Measurements from ENCODE around the gene VPS41. TPM values are rescaled to one million over a fixed set of nuclear protein-coding genes. Genes with fewer than 3 reads are reported as not detected.

Gene VPS41
- polyA plus RNA-seq, 4 donors, result 8.6 to 67.7 (median 14.4) TPM

DNA sequence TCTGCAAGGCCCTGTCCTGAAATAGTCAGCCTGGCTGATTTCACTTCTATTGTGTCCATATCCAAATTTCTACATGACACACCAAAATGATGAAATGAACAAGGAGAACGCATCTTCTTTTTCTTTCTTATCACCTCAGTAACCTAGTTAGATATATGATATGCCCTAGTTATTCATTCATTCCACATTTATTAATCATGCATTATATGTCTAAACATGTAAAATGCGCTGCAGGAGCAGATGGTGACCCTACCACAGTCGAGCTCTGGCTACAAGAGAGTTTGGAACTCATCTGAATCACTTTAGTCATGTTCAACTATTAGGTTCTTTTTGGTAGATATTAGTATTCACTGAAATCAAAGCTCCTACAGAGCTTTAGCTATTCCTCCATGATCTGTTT lies 31.8 kb upstream of the VPS41 start:
- 73 to 86% (median 85%) methylated on average over 3 of the region's 3 CpGs for WGBS, 3 donors
- H3K4me1 ChIP-seq (ENCODE audit: control insufficient read depth in 3 of 3, insufficient read depth in 2 of 3, low read depth in 1 of 3, low read length in 2 of 3), result no peaks in the 10 kb centered on the region
- no peaks in the 10 kb centered on the region for H3K9me3 ChIP-seq (ENCODE audit: control insufficient read depth in 2 of 2, insufficient read depth in 1 of 2, low read depth in 1 of 2, low read length in 1 of 2)
- FAIRE-seq (no peak), DNase-seq (no peak)
- no peaks in the 10 kb centered on the region for H3K36me3 ChIP-seq (ENCODE audit: control insufficient read depth in 3 of 3, insufficient read depth in 2 of 3, low read depth in 1 of 3, low read length in 3 of 3)
- no peak overlapping the region for H3K4me3 ChIP-seq (ENCODE audit: low read depth in 1 of 3, low read length in 3 of 3)
- H3K27me3 ChIP-seq (ENCODE audit: control insufficient read depth in 3 of 3, insufficient read depth in 3 of 3, low read length in 3 of 3), result no peaks in the 10 kb centered on the region
- no peak overlapping the region for H3K27ac ChIP-seq (ENCODE audit: low read depth in 1 of 3, low read length in 2 of 3)

DNA sequence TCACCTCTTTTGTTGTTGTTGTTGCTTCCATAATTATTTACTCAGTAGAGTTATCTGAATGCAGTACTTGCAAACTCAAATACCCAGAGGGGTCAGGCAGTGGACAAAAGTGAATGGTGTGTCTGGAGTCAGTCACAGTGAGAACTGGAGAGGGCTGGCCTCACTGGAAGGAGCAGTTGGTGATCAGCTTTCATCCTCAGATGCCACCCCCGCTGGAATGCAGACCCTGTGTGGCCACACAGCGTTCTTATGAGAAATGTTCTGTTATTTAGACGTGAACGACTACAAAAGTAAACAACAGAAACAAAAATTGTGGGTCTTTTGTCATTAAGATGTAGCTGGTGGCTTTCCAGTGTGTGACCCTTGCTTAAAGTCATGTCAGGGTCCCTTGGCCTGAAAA lies 29.6 kb upstream of the VPS41 start:
- Histone ChIP-seq H3K36me3 (ENCODE audit: control insufficient read depth in 3 of 3, insufficient read depth in 2 of 3, low read depth in 1 of 3, low read length in 3 of 3) (no peaks in the 10 kb centered on the region), H3K4me3 (ENCODE audit: low read depth in 1 of 3, low read length in 3 of 3) (no peak overlapping the region), H3K4me1 (ENCODE audit: control insufficient read depth in 3 of 3, insufficient read depth in 2 of 3, low read depth in 1 of 3, low read length in 2 of 3) (no peaks in the 10 kb centered on the region), H3K27ac (ENCODE audit: low read depth in 1 of 3, low read length in 2 of 3) (no peak overlapping the region), H3K27me3 (ENCODE audit: control insufficient read depth in 3 of 3, insufficient read depth in 3 of 3, low read length in 3 of 3) (no peaks in the 10 kb centered on the region), H3K9me3 (ENCODE audit: control insufficient read depth in 2 of 2, insufficient read depth in 1 of 2, low read depth in 1 of 2, low read length in 1 of 2) (no peaks in the 10 kb centered on the region)
- WGBS, 3 donors, result 62 to 74% (median 70%) methylated on average over 4 of the region's 4 CpGs
- DNase-seq (no peak), FAIRE-seq (no peak)

DNA sequence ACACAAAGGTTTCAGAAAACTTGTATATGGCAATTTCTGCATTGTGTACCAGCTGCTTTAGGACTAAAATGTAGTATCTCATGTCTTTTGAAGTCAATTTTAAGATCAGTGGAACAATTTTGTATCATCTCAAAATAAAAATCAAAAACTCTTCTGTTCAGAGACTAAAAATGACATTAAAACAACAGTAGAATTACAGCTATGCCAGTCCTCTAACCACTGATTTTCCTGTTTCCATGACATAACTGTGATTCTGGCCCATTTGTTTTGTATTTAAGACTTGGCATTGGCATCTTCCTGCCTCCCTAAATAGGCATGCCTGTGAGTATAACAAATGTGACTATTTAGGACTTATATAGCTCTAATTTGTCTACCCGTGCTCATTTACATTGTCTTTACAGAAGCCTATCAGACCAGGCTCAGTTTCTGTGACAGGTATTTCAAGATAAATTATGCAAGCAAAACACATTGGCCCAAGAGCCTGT lies 29.1 kb upstream of the VPS41 start:
- no peaks in the 10 kb centered on the region for H3K36me3 ChIP-seq (ENCODE audit: control insufficient read depth in 3 of 3, insufficient read depth in 2 of 3, low read depth in 1 of 3, low read length in 3 of 3)
- FAIRE-seq, result no peak
- no peaks in the 10 kb centered on the region for H3K9me3 ChIP-seq (ENCODE audit: control insufficient read depth in 2 of 2, insufficient read depth in 1 of 2, low read depth in 1 of 2, low read length in 1 of 2)
- H3K27me3 ChIP-seq (ENCODE audit: control insufficient read depth in 3 of 3, insufficient read depth in 3 of 3, low read length in 3 of 3), result no peaks in the 10 kb centered on the region
- WGBS, 3 donors, result 52 to 65% (median 65%) methylated on average over 1 of the region's 1 CpG
- H3K27ac ChIP-seq (ENCODE audit: low read depth in 1 of 3, low read length in 2 of 3), result no peak overlapping the region
- H3K4me3 ChIP-seq (ENCODE audit: low read depth in 1 of 3, low read length in 3 of 3), result no peak overlapping the region
- DNase-seq, result no peak
- no peaks in the 10 kb centered on the region for H3K4me1 ChIP-seq (ENCODE audit: control insufficient read depth in 3 of 3, insufficient read depth in 2 of 3, low read depth in 1 of 3, low read length in 2 of 3)

DNA sequence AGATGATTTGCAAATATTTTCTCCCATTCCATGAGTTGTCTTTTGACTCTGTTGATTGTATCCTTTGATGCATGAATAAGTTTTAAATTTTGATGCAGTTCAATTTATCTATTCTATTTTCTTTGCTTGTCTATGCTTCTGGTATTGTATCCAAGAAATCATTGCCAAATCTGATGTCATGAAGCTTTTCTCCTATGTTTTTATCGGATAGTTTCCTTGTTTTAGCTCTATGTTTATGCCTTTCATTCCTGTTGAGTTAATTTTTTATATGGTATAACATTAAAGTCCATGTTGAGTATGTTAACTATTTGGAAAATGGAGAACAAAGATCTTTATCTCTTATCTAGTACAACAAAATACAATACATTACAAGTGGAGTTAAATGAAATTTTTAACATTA lies 27.6 kb upstream of the VPS41 start:
- FAIRE-seq (peak; percentile 87), DNase-seq (no peak)
- H3K27me3 ChIP-seq (ENCODE audit: control insufficient read depth in 3 of 3, insufficient read depth in 3 of 3, low read length in 3 of 3), result no peaks in the 10 kb centered on the region
- 69 to 75% (median 69%) methylated on average over 1 of the region's 1 CpG for WGBS, 3 donors
- H3K36me3 ChIP-seq (ENCODE audit: control insufficient read depth in 3 of 3, insufficient read depth in 2 of 3, low read depth in 1 of 3, low read length in 3 of 3), result no peaks in the 10 kb centered on the region
- no peaks in the 10 kb centered on the region for H3K9me3 ChIP-seq (ENCODE audit: control insufficient read depth in 2 of 2, insufficient read depth in 1 of 2, low read depth in 1 of 2, low read length in 1 of 2)
- H3K27ac ChIP-seq (ENCODE audit: low read depth in 1 of 3, low read length in 2 of 3), result no peak overlapping the region
- no peak overlapping the region for H3K4me3 ChIP-seq (ENCODE audit: low read depth in 1 of 3, low read length in 3 of 3)
- H3K4me1 ChIP-seq (ENCODE audit: control insufficient read depth in 3 of 3, insufficient read depth in 2 of 3, low read depth in 1 of 3, low read length in 2 of 3), result no peaks in the 10 kb centered on the region

DNA sequence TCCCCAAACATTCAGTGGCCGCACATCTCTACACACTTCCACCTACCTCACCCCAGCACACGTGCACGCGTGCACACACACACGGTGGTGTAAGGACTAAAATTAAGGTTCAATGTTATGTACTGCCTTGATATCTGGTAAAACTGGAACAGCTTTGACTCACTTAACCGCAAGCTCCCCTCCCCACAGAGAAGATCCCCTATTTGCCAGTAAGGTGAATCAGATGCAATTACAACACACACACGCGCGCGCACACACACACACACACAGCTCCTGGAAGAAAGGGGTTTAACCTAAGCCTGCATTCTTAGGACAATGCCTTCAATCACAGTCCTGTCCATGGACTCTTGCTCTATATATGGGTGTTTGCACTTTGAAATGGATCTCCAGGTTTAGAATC lies 25.5 kb upstream of the VPS41 start:
- FAIRE-seq (no peak), DNase-seq (no peak)
- WGBS, 3 donors, result 92 to 97% (median 92%) methylated on average over 10 of the region's 10 CpGs
- no peaks in the 10 kb centered on the region for H3K4me1 ChIP-seq (ENCODE audit: control insufficient read depth in 3 of 3, insufficient read depth in 2 of 3, low read depth in 1 of 3, low read length in 2 of 3)
- no peak overlapping the region for H3K27ac ChIP-seq (ENCODE audit: low read depth in 1 of 3, low read length in 2 of 3)
- no peaks in the 10 kb centered on the region for H3K27me3 ChIP-seq (ENCODE audit: control insufficient read depth in 3 of 3, insufficient read depth in 3 of 3, low read length in 3 of 3)
- H3K9me3 ChIP-seq (ENCODE audit: control insufficient read depth in 2 of 2, insufficient read depth in 1 of 2, low read depth in 1 of 2, low read length in 1 of 2), result no peaks in the 10 kb centered on the region
- H3K36me3 ChIP-seq (ENCODE audit: control insufficient read depth in 3 of 3, insufficient read depth in 2 of 3, low read depth in 1 of 3, low read length in 3 of 3), result no peaks in the 10 kb centered on the region
- H3K4me3 ChIP-seq (ENCODE audit: low read depth in 1 of 3, low read length in 3 of 3), result no peak overlapping the region

DNA sequence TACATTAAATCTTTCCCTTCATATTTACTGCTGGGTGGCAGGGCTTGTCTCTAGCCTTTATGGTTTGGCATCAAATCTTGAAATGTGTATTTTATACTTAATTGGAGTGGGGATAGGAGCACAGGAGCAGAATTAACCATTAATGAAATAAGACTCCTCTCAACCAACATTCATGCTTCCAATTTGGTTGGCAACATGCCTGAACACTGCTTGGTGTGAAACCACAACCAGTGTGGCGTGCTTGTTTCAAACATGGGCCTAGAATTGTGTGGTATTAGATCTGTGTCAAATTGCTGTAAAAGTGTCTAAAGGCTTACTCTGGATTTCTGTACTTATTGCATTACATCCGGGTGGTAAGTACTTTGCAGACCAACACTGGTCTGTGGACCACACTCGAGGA lies 25.1 kb upstream of the VPS41 start:
- H3K27ac ChIP-seq (ENCODE audit: low read depth in 1 of 3, low read length in 2 of 3), result no peak overlapping the region
- no peaks in the 10 kb centered on the region for H3K4me1 ChIP-seq (ENCODE audit: control insufficient read depth in 3 of 3, insufficient read depth in 2 of 3, low read depth in 1 of 3, low read length in 2 of 3)
- DNase-seq (no peak), FAIRE-seq (no peak)
- no peaks in the 10 kb centered on the region for H3K36me3 ChIP-seq (ENCODE audit: control insufficient read depth in 3 of 3, insufficient read depth in 2 of 3, low read depth in 1 of 3, low read length in 3 of 3)
- no peaks in the 10 kb centered on the region for H3K9me3 ChIP-seq (ENCODE audit: control insufficient read depth in 2 of 2, insufficient read depth in 1 of 2, low read depth in 1 of 2, low read length in 1 of 2)
- no peaks in the 10 kb centered on the region for H3K27me3 ChIP-seq (ENCODE audit: control insufficient read depth in 3 of 3, insufficient read depth in 3 of 3, low read length in 3 of 3)
- WGBS, 3 donors, result 80 to 87% (median 86%) methylated on average over 3 of the region's 3 CpGs
- H3K4me3 ChIP-seq (ENCODE audit: low read depth in 1 of 3, low read length in 3 of 3), result no peak overlapping the region

DNA sequence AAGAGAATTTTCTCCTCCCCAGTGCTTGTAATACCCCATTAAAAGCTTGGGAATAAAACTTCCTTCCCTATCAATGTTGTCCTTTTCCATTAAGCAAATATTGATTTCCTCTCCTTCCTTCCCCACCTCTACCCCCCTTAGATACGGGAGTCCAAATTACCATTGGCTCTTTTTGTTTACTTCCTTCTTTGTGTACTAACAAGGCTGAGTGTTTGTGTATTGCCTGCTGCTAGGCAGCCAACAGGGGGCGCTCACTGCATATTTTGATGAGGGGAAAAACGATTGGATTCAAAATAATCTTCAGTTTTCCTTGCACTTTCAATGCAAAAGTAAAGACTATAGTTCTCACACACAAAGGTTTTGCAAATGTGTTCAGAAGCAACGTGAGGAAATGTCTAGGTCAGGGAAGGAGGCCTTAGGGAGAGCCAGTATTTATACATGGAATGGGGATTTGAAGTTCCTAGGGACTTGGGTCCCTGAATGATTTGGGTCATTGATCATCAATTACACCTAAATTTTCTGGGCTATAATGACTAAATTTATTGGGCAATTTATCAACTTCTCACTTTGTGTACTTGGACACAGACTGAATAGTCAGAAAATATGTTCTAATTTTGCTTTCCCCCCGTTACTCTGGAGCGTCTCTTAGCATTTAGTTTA lies 23.6 kb upstream of the VPS41 start:
- no peaks in the 10 kb centered on the region for H3K36me3 ChIP-seq (ENCODE audit: control insufficient read depth in 3 of 3, insufficient read depth in 2 of 3, low read depth in 1 of 3, low read length in 3 of 3)
- H3K4me3 ChIP-seq (ENCODE audit: low read depth in 1 of 3, low read length in 3 of 3), result no peak overlapping the region
- peaks cover 0 to 3% (median 0%) of the 10 kb centered on the region in 3 donors for H3K27me3 ChIP-seq (ENCODE audit: control insufficient read depth in 3 of 3, insufficient read depth in 3 of 3, low read length in 3 of 3)
- no peaks in the 10 kb centered on the region for H3K4me1 ChIP-seq (ENCODE audit: control insufficient read depth in 3 of 3, insufficient read depth in 2 of 3, low read depth in 1 of 3, low read length in 2 of 3)
- no peak overlapping the region for H3K27ac ChIP-seq (ENCODE audit: low read depth in 1 of 3, low read length in 2 of 3)
- WGBS, 3 donors, result 33 to 34% (median 33%) methylated on average over 6 of the region's 6 CpGs
- FAIRE-seq (no peak), DNase-seq (peak; percentile 59 to 71)
- no peaks in the 10 kb centered on the region for H3K9me3 ChIP-seq (ENCODE audit: control insufficient read depth in 2 of 2, insufficient read depth in 1 of 2, low read depth in 1 of 2, low read length in 1 of 2)

DNA sequence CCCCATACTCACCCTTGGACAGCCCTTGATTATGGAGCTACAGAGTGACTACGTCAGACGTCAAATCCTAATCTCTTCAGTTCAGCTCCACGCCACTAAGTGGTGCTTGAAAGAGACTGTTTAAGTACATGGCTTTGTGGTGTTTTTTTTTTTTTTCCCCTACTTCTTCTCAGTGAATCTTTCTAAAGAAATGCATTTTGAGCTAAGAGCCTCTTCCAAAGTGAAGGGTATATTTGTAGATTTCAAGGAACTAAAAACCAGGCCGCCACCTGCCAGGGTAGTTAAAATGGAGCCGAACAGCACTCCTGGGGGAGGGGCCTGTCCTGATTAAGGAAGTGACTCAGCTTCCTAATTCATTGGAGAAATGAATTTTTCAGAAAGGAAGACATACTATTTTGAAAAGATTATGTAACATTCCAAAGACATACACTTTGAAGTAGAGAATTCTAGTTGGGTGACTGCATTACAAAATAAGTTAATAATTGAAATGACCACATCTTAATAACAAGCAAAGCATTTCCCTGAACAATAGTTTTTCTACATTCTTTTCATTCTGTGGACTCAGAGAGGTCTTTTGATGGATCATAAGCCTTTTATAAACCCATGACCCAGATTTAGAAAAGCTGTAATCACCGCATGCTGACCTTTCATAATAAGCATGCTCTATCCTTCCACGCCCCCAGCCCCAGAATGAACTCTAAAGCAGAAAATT lies 20.6 kb upstream of the VPS41 start:
- peaks cover 0 to 3% (median 0%) of the 10 kb centered on the region in 3 donors for H3K27me3 ChIP-seq (ENCODE audit: control insufficient read depth in 3 of 3, insufficient read depth in 3 of 3, low read length in 3 of 3)
- FAIRE-seq (no peak), DNase-seq (no peak)
- no peak overlapping the region for H3K4me3 ChIP-seq (ENCODE audit: low read depth in 1 of 3, low read length in 3 of 3)
- no peaks in the 10 kb centered on the region for H3K9me3 ChIP-seq (ENCODE audit: control insufficient read depth in 2 of 2, insufficient read depth in 1 of 2, low read depth in 1 of 2, low read length in 1 of 2)
- WGBS, 3 donors, result 85 to 90% (median 87%) methylated on average over 7 of the region's 7 CpGs
- no peak overlapping the region for H3K27ac ChIP-seq (ENCODE audit: low read depth in 1 of 3, low read length in 2 of 3)
- no peaks in the 10 kb centered on the region for H3K36me3 ChIP-seq (ENCODE audit: control insufficient read depth in 3 of 3, insufficient read depth in 2 of 3, low read depth in 1 of 3, low read length in 3 of 3)
- H3K4me1 ChIP-seq (ENCODE audit: control insufficient read depth in 3 of 3, insufficient read depth in 2 of 3, low read depth in 1 of 3, low read length in 2 of 3), result no peaks in the 10 kb centered on the region

All from small intestine (tissue), 7 donors.